ENCODE measurements around the gene IGLL5. TPM values are rescaled to one million over a fixed set of nuclear protein-coding genes. Genes with fewer than 3 reads are reported as not detected.

Gene IGLL5
- polyA plus RNA-seq, 2 of the 4 experiments (the other 2 are of a cell fraction), result not detected

GRCh38 chr22:22839570-22840314 is 47.9 kb upstream of the IGLL5 start:
- no peak for FAIRE-seq
- Histone ChIP-seq H3K4me2 (no peak overlapping the region), H3K4me1 (no peaks in the 10 kb centered on the region), H3K4me3 (no peak overlapping the region), H3K27ac (no peak overlapping the region), H3K9me3 (no peaks in the 10 kb centered on the region)
- ATAC-seq, result no peak
- POLR2A ChIA-PET, result no interaction called here
- WGBS (ENCODE audit: missing lambda C conversion rate), result 45% methylated on average over 6 of the region's 6 CpGs
- CTCF ChIA-PET, result interaction anchor here (1.0 kb wide), 1 partner anchor 9 kb away, joined by 6 read pairs; no protein-coding TSS in a partner anchor
- DNase-seq (ENCODE audit: low read depth in 1 of 2, low spot score in 1 of 2), result no peak
- TF ChIP-seq PHF8 (IDR thresholded peaks at IDR 0.05; ENCODE audit: borderline replicate concordance, low read depth) (no peak), TP53 (CRISPR knock-in tag; IDR thresholded peaks at IDR 0.05) (no peak), FOSL2 (IDR thresholded peaks at IDR 0.05) (no peak), FOSL2 (CRISPR knock-in tag; IDR thresholded peaks at IDR 0.05) (no peak), RARB (CRISPR knock-in tag; IDR thresholded peaks at IDR 0.05) (no peak), HOXA7 (CRISPR knock-in tag; IDR thresholded peaks at IDR 0.05) (no peak), MAX (IDR thresholded peaks at IDR 0.05) (no peak), HDAC2 (IDR thresholded peaks at IDR 0.05) (no peak), HEYL (CRISPR knock-in tag; IDR thresholded peaks at IDR 0.05) (no peak), JUN (IDR thresholded peaks at IDR 0.05) (no peak), SMC3 (IDR thresholded peaks at IDR 0.05) (no peak), HOXB13 (CRISPR knock-in tag; IDR thresholded peaks at IDR 0.05; ENCODE audit: low read depth) (no peak), EHF (CRISPR knock-in tag; IDR thresholded peaks at IDR 0.05) (no peak), FOXS1 (CRISPR knock-in tag; IDR thresholded peaks at IDR 0.05) (no peak), NR3C1 (IDR thresholded peaks at IDR 0.05) (no peak), NFE2L2 (conservative IDR thresholded peaks at IDR 0.05; ENCODE audit: low read length) (no peak), CEBPB (IDR thresholded peaks at IDR 0.05) (no peak), HES2 (IDR thresholded peaks at IDR 0.05) (no peak), CBX8 (IDR thresholded peaks at IDR 0.05) (no peak)

GRCh38 chr22:22840780-22841179 is 46.8 kb upstream of the IGLL5 start:
- no peak overlapping the region for H3K4me2 ChIP-seq
- H3K4me1 ChIP-seq, result no peaks in the 10 kb centered on the region
- CTCF ChIA-PET, result no interaction called here
- FAIRE-seq, result no peak
- no peak for TF ChIP-seq HOXB13 (CRISPR knock-in tag; IDR thresholded peaks at IDR 0.05; ENCODE audit: low read depth)
- TF ChIP-seq HOXA7 (CRISPR knock-in tag; IDR thresholded peaks at IDR 0.05), result no peak
- TF ChIP-seq HMGXB4 (CRISPR knock-in tag; IDR thresholded peaks at IDR 0.05; ENCODE audit: borderline replicate concordance), result no peak
- TF ChIP-seq RFX5 (IDR thresholded peaks at IDR 0.05), result no peak
- no peak for TF ChIP-seq PBX3 (IDR thresholded peaks at IDR 0.05)
- no peak for TF ChIP-seq RCOR1 (IDR thresholded peaks at IDR 0.05; ENCODE audit: low read depth, low read length)
- no peak for TF ChIP-seq SREBF2 (IDR thresholded peaks at IDR 0.05)
- no peak for TF ChIP-seq FOSL2 (IDR thresholded peaks at IDR 0.05)
- no peak for TF ChIP-seq FOSL2 (CRISPR knock-in tag; IDR thresholded peaks at IDR 0.05)
- no peak for TF ChIP-seq FOXS1 (CRISPR knock-in tag; IDR thresholded peaks at IDR 0.05)
- TF ChIP-seq ZFP36 (IDR thresholded peaks at IDR 0.05; ENCODE audit: borderline replicate concordance, partially characterized antibody), result no peak
- TF ChIP-seq HDAC2 (IDR thresholded peaks at IDR 0.05), result no peak
- TF ChIP-seq POLR2A (IDR thresholded peaks at IDR 0.05; ENCODE audit: low read length), result no peak
- TF ChIP-seq USF2 (IDR thresholded peaks at IDR 0.05), result no peak
- TF ChIP-seq POLR2AphosphoS2 (conservative IDR thresholded peaks at IDR 0.05; ENCODE audit: low read length), result no peak
- no peak for TF ChIP-seq CHD2 (IDR thresholded peaks at IDR 0.05; ENCODE audit: low read length, partially characterized antibody)
- TF ChIP-seq JUN (IDR thresholded peaks at IDR 0.05), result no peak
- TF ChIP-seq RNF2 (IDR thresholded peaks at IDR 0.05; ENCODE audit: borderline replicate concordance, low read depth), result no peak
- no peak for TF ChIP-seq ELK1 (IDR thresholded peaks at IDR 0.05; ENCODE audit: low read depth, low read length)
- no peak for TF ChIP-seq EP300 (IDR thresholded peaks at IDR 0.05)
- 66% methylated on average over 2 of the region's 2 CpGs for WGBS (ENCODE audit: missing lambda C conversion rate)
- H3K27ac ChIP-seq, result no peak overlapping the region
- no peaks in the 10 kb centered on the region for H3K9me3 ChIP-seq
- POLR2A ChIA-PET, result no interaction called here
- H3K4me3 ChIP-seq, result no peak overlapping the region
- DNase-seq (ENCODE audit: low read depth in 1 of 2, low spot score in 1 of 2), result no peak
- ATAC-seq, result no peak

Data from A549 (cell line).